Esophagus squamous epithelium (tissue), 5 donors: ENCODE measurements around the gene PCDH17. TPM values are rescaled to one million over a fixed set of nuclear protein-coding genes. Genes with fewer than 3 reads are reported as not detected.

Experiments used
- DNase-seq: peaks from one replicate; lab custom pipeline; 2025; lab: John Stamatoyannopoulos, UW
- H3K27ac ChIP-seq, 4 donors: fragments of 200-600 bp; sonication (generic); one replicate each; pipeline ENCODE4 v1.5.1; 2016 to 2019; ENCODE audit warnings: mild to moderate bottlenecking in 1 of 4
- H3K27me3 ChIP-seq, 4 donors: fragments of 200-600 bp; sonication (generic); 1 replicate in 3 of 4; 2 replicates in 1 of 4; pipeline versions ENCODE4 v1.5.1 to v1.6.0; 2017 to 2021; ENCODE audit warnings: antibody characterized with exemption in 1 of 4
- H3K36me3 ChIP-seq, 3 donors: fragments of 200-600 bp; sonication (generic); one replicate each; pipeline ENCODE4 v1.5.1; 2016 to 2019
- H3K4me1 ChIP-seq, 3 donors: fragments of 200-600 bp; sonication (generic); one replicate each; pipeline ENCODE4 v1.5.1; 2017 to 2019
- H3K4me3 ChIP-seq, 4 donors: fragments of 200-600 bp; sonication (generic); 1 replicate in 3 of 4; 2 replicates in 1 of 4; pipeline ENCODE4 v1.5.1; 2016 to 2019; ENCODE audit warnings: mild to moderate bottlenecking in 2 of 4, moderate library complexity in 1 of 4
- H3K9me3 ChIP-seq, 3 donors: fragments of 200-600 bp; sonication (generic); one replicate each; pipeline ENCODE4 v1.5.1; 2016 to 2019
- POLR2A ChIP-seq, 4 donors: fragments of 450-650 bp; IDR thresholded peaks; one replicate each; pipeline ENCODE4 v1.6.1; 2017; ENCODE audit warnings: antibody characterized with exemption in 4 of 4, mild to moderate bottlenecking in 4 of 4, moderate library complexity in 3 of 4
- WGBS, 2 donors: methylation state at CpG; one replicate each; pipeline ENCODE4 v1.1.5; 2018; 5-methylcytosine and 5-hydroxymethylcytosine counted together
- intact Hi-C: fragments of 100-400 bp; cut with DNase I; formaldehyde crosslinking; loops from one replicate; pipeline ENCODE4 v1.15.0; 2022
- total RNA-seq, 4 donors: library from RNA; depleted of rRNA; stranded (reverse); fragments of >200 nt; gene quantifications; one replicate each; pipeline ENCODE4 v1.1.0, GENCODE V29; 2016
- TF ChIP-seq, protein P1 (sequence below), 6 experiments: fragments of 450-650 bp in 4 of 6; fragments of 200-600 bp in 2 of 6; sonication (generic) in 2 of 6; IDR thresholded peaks; one replicate each; pipeline ENCODE4 v1.5.1; 2016 to 2019; ENCODE audit warnings: antibody characterized with exemption in 6 of 6, mild to moderate bottlenecking in 4 of 6, moderate library complexity in 4 of 6
- donor health status: DM: yes; HTN: yes; CAD: no.

Gene PCDH17
- total RNA-seq, 4 donors from 2014 or later, result 0.83 to 3.8 (median 1.7) TPM

DNA sequence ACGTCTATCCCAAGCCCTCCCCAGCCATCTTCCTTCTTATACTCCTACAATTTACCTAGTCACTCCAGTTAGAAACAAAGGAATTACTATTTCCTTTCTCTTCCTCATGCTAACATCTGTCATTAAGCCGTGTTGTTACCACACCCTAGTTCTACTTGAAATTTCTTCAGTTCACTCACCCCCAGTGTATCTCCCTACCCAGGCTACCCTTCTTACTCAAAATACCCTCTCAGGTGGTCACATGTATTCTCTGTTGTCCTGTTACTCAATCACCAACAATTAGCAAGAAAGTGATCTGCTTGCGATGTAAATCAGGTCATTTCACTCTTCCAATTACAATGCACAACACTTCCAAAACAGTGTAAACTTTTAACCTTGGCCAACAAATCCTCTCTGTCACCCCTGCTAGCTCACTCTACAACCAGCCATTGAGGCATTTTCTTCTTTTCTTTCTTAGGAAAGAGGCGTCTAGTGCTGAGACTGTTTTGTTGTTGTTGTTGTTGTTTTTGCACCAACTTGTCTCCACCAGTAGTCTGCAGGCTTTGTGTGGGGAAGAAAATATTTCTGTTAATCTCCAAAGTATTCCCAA is 50.7 kb downstream of the PCDH17 start:
- intact Hi-C loops, result no loop called here
- Histone ChIP-seq H3K36me3 (no peaks in the 10 kb centered on the region), H3K4me1 (no peaks in the 10 kb centered on the region), H3K9me3 (no peaks in the 10 kb centered on the region), H3K27me3 (no peaks in the 10 kb centered on the region), H3K4me3 (no peak overlapping the region), H3K27ac (no peak overlapping the region)
- TF ChIP-seq, protein P1, sequence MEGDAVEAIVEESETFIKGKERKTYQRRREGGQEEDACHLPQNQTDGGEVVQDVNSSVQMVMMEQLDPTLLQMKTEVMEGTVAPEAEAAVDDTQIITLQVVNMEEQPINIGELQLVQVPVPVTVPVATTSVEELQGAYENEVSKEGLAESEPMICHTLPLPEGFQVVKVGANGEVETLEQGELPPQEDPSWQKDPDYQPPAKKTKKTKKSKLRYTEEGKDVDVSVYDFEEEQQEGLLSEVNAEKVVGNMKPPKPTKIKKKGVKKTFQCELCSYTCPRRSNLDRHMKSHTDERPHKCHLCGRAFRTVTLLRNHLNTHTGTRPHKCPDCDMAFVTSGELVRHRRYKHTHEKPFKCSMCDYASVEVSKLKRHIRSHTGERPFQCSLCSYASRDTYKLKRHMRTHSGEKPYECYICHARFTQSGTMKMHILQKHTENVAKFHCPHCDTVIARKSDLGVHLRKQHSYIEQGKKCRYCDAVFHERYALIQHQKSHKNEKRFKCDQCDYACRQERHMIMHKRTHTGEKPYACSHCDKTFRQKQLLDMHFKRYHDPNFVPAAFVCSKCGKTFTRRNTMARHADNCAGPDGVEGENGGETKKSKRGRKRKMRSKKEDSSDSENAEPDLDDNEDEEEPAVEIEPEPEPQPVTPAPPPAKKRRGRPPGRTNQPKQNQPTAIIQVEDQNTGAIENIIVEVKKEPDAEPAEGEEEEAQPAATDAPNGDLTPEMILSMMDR (IDR thresholded peaks at IDR 0.05), result no peak
- no peak for TF ChIP-seq POLR2A (IDR thresholded peaks at IDR 0.05)
- DNase-seq, result no peak
- WGBS, 2 donors, result 61 to 64% methylated on average over 4 of the region's 4 CpGs

DNA sequence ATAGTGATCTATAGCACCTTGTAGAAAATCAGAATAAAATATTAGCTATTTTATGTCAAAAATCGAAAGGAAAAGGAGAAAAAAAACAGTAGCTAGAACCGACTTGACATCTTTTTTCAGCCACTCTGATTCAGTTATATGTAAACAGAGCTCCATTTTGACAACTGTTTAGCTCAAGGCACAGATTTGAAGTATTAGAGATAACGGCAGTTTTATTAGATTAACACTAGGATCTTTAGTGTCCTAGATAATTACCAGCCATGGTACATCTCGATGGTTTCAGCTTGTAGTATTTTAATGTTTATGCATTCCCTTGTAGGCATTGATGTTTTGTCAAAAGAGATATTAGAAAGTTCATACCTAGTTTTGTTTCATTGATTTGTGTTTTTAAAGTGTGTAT is 67.3 kb downstream of the PCDH17 start:
- WGBS, 2 donors, result 61 to 73% methylated on average over 4 of the region's 4 CpGs
- Histone ChIP-seq H3K27ac (no peak overlapping the region), H3K9me3 (no peaks in the 10 kb centered on the region), H3K27me3 (no peaks in the 10 kb centered on the region), H3K4me3 (no peak overlapping the region), H3K4me1 (no peaks in the 10 kb centered on the region), H3K36me3 (no peaks in the 10 kb centered on the region)
- intact Hi-C loops, result no loop called here
- TF ChIP-seq POLR2A (IDR thresholded peaks at IDR 0.05), result no peak
- TF ChIP-seq, protein P1 (IDR thresholded peaks at IDR 0.05), result no peak
- no peak for DNase-seq

DNA sequence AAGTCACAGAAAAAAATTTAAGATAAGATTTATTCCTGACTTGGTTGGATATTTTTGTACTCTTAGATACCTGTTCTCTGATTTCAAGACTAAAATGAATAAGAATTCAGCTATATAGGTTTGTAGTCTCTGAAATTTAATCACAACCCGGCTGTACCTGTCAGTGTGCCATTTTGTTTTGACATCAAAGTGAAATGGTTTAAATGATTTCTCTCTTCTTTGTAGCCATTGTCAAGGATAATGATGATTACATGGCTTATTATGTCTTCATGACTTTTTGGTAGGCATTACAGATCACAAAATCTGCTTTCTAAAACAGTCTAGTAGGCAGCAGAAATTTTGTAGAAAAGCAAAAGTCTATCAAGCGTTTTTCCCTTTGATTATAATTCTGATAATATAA is 72.5 kb downstream of the PCDH17 start:
- Histone ChIP-seq H3K27ac (no peak overlapping the region), H3K9me3 (no peaks in the 10 kb centered on the region), H3K27me3 (no peaks in the 10 kb centered on the region), H3K4me1 (no peaks in the 10 kb centered on the region), H3K36me3 (no peaks in the 10 kb centered on the region), H3K4me3 (no peak overlapping the region)
- DNase-seq, result no peak
- WGBS, 2 donors, result 64 to 72% methylated on average over 2 of the region's 2 CpGs
- no peak for TF ChIP-seq POLR2A (IDR thresholded peaks at IDR 0.05)
- TF ChIP-seq, protein P1 (IDR thresholded peaks at IDR 0.05), result no peak
- intact Hi-C loops, result no loop called here

DNA sequence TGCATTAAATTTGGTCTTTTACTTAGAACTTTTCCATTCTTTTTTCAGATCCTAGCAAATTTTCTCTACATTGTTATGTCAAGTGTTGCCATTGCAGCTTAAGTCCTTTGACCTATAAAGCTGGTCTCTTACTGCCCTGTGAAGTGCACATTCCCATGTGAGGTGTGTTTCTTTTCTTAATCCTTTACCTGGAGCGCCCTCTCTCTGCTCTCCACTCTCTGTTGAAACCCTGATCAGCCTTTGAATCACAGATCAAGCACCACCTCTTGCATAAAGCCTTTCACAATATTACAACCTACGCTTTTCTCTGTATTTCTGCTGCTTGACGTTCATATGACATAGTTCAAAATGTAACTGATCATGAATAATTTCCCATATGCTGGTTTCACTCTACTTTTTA is 84.8 kb downstream of the PCDH17 start:
- H3K4me1 ChIP-seq, result no peaks in the 10 kb centered on the region
- intact Hi-C loops, result no loop called here
- DNase-seq, result no peak
- no peak overlapping the region for H3K27ac ChIP-seq
- H3K27me3 ChIP-seq, result no peaks in the 10 kb centered on the region
- no peak for TF ChIP-seq POLR2A (IDR thresholded peaks at IDR 0.05)
- TF ChIP-seq, protein P1 (IDR thresholded peaks at IDR 0.05), result no peak
- H3K36me3 ChIP-seq, result no peaks in the 10 kb centered on the region
- H3K9me3 ChIP-seq, result no peaks in the 10 kb centered on the region
- H3K4me3 ChIP-seq, result no peak overlapping the region
- 49 to 63% methylated on average over 3 of the region's 3 CpGs for WGBS, 2 donors

DNA sequence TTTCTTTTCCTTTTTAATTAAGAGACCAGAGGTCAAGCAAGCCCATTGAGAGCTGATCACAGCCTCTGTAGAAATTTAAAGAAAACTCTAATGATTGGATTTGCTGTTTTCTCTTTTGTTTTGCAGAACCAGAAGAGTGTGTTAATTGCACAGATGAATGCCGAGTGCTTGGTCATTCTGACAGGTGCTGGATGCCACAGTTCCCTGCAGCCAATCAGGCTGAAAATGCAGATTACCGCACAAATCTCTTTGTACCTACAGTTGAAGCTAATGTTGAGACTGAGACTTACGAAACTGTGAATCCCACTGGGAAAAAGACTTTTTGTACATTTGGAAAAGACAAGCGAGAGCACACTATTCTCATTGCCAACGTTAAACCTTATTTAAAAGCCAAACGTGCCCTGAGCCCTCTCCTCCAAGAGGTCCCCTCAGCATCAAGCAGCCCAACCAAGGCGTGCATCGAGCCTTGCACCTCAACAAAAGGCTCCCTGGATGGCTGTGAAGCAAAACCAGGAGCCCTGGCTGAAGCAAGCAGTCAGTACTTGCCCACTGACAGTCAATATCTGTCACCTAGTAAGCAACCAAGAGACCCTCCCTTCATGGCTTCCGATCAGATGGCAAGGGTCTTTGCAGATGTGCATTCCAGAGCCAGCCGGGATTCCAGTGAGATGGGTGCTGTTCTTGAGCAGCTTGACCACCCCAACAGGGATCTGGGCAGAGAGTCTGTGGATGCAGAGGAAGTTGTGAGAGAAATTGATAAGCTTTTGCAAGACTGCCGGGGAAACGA is 93.1 kb downstream of the PCDH17 start:
- intact Hi-C loops, result no loop called here
- Histone ChIP-seq H3K27me3 (no peaks in the 10 kb centered on the region), H3K27ac (no peak overlapping the region), H3K9me3 (no peaks in the 10 kb centered on the region), H3K4me1 (no peaks in the 10 kb centered on the region), H3K36me3 (no peaks in the 10 kb centered on the region), H3K4me3 (no peak overlapping the region)
- DNase-seq, result no peak
- TF ChIP-seq, protein P1 (IDR thresholded peaks at IDR 0.05), result no peak
- TF ChIP-seq POLR2A (IDR thresholded peaks at IDR 0.05), result no peak
- 70 to 72% methylated on average over 11 of the region's 12 CpGs for WGBS, 2 donors
